GM21390 (cell line): ENCODE results near the gene PTPRD.

ENCODE experiments used
- ATAC-seq: cut with Tn5 transposase; IDR thresholded peaks from one replicate; pipeline ENCODE4 v1.9.1; 2021; ENCODE audit not compliant: unreplicated experiment

PTPRD gene

GRCh38 chr9:8855046-8855445 lies 1757.8 kb downstream of the PTPRD start:
- no peak for ATAC-seq

GRCh38 chr9:8852301-8852864 lies 1760.4 kb downstream of the PTPRD start:
- no peak for ATAC-seq

DNA sequence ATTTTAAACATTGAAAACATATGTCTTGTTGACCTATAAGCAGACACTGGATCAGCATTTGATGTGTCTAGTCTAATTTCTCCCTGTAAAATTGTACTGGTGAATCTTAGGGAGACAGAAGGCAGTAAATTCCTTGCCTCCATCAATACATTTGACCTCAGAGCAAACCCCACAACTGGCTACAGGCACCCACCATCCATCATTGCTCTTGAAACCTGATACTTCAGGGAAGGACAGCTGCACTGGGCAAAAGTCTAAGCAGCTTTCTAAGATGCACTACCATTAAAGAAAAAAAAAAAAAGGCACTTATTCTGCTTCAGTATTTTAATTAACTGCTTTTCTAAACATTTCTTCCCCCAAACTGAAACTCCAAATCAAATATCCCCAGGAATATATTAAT lies 1761.9 kb downstream of the PTPRD start:
- ATAC-seq, result no peak

DNA sequence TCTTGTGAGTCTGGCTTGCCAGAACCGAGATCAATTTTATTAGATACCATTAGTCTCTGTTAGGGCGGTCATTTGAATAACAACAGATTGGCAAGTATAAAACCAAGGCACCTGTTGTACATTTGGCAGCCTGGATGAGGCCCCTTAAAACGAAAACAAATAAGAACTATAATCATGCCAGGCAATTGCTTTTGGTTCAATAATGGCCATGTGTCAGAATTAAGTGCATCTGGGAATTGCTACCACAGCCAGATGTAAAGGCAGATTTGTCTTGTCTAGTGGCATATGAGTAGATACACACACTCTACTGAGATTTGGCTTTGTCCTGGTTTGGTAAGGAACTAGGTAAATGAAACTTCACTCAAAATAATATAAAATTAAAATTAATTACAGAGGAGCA lies 1767.0 kb downstream of the PTPRD start:
- ATAC-seq, result no peak

- no peak for ATAC-seq
Measured at GRCh38 chr9:8845376-8845775, 1767.4 kb downstream of the PTPRD start.

- no peak for ATAC-seq
Measured at GRCh38 chr9:8844549-8844948, 1768.3 kb downstream of the PTPRD start.

DNA sequence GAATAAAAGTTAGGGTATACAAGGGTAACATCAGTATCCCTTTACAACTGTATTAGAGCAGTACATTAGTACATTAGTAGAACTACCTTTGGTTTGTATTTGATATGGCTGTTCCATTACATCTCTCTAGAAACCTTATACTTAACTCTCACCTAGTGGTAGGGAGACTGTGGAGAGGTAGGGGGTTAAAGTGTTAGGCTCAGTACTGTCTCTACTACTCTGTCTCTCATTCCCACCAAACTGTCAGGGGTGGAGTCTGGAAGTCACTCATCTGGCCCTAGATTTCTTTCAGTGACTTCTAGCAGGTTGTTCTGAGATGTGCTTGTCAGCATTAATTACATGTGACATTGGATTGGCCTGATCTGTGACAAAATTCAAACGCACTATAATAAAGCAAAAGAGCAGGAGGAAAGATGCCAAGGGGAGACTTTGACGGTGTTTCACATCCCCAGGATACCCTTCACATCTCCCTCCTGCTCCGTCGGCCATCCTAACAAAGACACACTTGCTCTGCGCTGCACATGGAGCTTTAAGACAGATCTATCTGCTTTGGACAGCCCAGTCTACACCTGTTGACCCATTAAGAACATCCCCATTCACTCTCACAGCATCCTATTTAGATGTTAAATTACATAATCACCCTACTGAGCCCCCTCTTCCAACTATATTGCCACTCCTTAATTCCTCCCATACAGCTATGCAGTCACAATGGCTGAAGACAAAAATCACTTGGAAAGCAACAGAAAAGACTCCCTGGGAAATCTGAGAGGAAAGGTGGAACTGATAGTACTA lies 1770.2 kb downstream of the PTPRD start:
- ATAC-seq, result no peak

DNA sequence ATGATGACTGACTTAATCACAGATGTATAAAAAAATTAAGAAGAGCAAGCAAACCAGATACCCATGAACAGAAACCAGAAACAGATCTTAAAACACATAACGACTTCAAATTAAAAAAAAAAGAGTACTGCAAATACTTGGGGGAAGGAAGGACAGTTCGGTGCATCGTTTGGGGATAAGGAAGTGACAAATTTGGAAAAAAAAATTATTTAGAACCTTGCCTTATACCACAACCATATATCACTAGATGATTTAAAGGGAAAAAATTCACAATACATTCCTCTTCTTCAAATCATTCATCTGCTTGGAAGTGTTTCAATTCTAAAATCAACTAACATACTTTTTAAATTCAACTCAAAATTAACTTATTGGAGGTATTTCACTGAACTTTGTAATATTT lies 1774.7 kb downstream of the PTPRD start:
- ATAC-seq, result no peak

- no peak for ATAC-seq
Measured at GRCh38 chr9:8835291-8835690, 1777.5 kb downstream of the PTPRD start.

DNA sequence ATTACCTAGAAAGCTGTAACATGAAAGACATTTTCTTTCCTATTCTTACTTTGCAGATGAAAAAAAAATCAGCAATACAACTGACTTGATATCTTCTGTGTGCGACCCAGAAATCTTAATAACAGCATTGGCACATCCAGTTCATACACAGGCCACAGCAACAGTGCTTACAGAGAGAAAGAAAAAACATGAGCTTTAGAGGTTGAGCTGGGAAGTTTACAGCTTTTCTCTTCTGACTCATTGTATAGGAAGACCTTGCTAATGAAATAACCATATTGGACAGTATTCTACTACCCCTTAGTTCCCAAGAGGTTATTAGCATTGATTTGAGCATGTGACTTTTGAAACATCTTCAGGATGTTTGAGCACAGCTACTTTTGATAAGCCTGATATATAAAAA lies 1779.8 kb downstream of the PTPRD start:
- ATAC-seq, result no peak

- ATAC-seq, result no peak
Measured at GRCh38 chr9:8832386-8832785, 1780.4 kb downstream of the PTPRD start.

DNA sequence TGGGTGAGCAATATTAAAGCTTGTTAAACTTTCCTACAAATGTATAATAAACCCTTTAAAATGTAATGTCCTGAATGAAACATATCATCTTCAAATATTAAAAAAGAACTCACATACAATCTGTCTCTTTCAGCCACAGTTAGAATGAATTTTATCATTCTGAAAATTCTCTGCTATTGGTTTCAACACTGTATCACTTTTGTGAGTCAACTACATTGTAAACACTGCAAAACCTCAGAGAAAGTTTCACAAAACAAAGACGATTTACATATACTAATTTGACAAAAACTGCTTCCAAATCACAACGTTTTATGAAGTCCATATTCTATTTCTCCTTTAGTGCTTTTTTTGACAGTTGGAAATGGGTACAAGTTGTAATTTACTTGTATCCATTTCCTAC lies 1781.2 kb downstream of the PTPRD start:
- ATAC-seq, result no peak

DNA sequence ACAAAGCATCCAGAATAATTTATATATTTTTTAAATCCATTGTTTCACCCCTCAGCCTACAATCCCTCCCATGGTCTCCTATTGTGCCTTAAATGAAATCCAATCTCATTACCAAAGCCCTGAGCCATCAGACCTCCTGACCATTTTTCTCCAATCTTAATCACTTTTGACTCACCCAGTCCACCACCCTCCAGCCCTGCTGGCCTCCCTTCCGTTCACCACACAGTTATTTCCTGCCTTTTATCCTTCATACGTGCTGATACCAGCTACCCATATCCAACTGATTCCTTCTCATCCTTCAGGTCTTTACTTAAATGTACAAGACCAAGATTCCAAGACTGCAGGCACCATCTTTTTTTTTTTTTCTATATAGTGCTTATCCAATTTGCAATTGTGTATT lies 1786.5 kb downstream of the PTPRD start:
- ATAC-seq, result no peak

DNA sequence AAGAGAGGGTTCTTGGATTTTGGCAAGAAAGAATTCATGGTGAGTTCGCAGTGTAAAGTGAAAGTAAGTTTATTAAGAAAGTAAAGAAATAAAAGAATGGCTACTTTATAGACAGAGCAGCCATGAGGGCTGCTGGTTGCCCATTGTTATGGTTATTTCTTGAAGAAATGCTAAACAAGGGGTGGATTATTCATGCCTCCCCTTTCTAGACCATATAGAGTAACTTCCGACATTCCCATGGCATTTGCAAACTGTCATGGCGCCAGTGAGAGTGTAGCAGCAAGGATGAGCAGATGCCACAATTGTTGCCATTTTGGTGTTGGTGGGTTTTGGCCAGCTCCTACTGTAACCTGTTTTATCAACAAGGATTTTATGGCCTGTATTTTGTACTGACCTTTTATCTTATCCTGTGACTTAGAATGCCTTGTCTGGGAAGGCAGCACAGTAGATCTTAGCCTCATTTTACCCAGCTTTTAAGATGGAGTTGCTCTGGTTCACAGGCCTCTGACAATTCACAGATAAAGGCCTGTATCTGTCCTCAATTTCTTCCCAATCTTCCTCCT lies 1787.1 kb downstream of the PTPRD start:
- no peak for ATAC-seq

- ATAC-seq, result no peak
Measured at GRCh38 chr9:8823131-8823895, 1789.5 kb downstream of the PTPRD start.

DNA sequence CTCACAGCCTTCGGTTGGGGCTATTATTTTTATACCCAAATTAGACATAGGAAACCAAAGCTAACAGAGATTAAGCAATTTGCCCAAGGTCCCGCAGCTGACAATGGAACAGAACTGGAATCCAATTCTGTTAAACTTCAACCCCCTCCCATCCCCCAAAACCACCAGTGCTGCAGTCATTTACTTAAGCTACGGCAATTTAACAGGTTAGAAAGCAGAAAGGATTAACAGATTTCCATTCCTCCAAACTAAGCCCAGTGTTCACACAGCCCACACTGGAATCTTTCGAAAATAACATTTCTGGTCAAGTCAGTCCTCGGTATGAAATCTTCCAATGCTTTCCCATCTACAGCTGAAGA lies 1790.2 kb downstream of the PTPRD start:
- no peak for ATAC-seq

GRCh38 chr9:8821910-8822666 lies 1790.7 kb downstream of the PTPRD start:
- no peak for ATAC-seq

DNA sequence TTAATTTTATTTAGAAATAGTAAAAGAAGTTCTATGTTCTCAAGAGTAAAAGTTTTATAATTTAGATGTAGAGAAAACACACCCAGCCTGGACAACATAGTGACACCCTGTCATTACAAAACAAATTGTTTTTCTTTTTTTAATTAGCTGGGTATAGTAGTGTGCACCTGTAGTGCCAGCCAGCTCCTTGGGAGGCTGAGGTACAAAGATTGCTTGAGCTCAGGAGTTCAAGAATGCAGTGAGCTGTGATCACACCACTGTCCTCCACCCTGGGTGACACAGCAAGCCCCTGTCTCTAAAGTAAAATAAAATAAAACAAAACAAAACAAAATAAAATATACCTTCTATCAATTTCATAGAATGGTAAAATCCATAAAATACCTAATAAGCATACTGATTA lies 1795.5 kb downstream of the PTPRD start:
- ATAC-seq, result no peak

GRCh38 chr9:8816361-8816760 lies 1796.4 kb downstream of the PTPRD start:
- no peak for ATAC-seq

- no peak for ATAC-seq
Measured at GRCh38 chr9:8815931-8816330, 1796.9 kb downstream of the PTPRD start.

GRCh38 chr9:8815219-8815618 lies 1797.6 kb downstream of the PTPRD start:
- ATAC-seq, result no peak
